ENCODE results near the gene BICDL2.

Gene BICDL2

DNA sequence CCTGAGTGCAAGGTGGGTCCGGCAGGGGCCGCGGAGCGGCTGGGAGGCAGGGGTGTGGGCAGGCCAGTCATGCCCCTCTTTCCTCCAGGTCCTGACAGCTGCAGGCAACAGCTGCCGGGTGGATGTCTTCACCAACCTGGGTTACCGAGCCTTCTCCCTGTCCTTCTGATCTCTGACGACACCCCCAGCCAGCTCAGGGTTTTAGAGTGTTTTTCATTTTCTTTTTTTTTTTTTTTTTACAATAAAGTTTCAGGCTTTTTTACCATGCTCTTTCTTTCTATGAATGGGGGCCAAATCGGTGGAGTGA, 9.3 kb downstream of the BICDL2 start:
- Histone ChIP-seq H3K4me2 (ENCODE audit: low read length) (no peak overlapping the region), H3K4me1 (peaks cover 8% of the 10 kb centered on the region), H3K4me3 (ENCODE audit: low read depth, low read length) (no peak overlapping the region), H3K79me2 (no peaks in the 10 kb centered on the region), H3K9ac (no peak overlapping the region), H3K27me3 (ENCODE audit: control insufficient read depth, insufficient read depth, low read length) (no peaks in the 10 kb centered on the region), H2AFZ (no peak overlapping the region), H3K36me3 (ENCODE audit: control insufficient read depth, insufficient read depth, low read length) (no peaks in the 10 kb centered on the region), H3K27ac (no peak overlapping the region), H3K9me3 (ENCODE audit: control insufficient read depth, low read length) (no peaks in the 10 kb centered on the region)
- TF ChIP-seq, protein P1, sequence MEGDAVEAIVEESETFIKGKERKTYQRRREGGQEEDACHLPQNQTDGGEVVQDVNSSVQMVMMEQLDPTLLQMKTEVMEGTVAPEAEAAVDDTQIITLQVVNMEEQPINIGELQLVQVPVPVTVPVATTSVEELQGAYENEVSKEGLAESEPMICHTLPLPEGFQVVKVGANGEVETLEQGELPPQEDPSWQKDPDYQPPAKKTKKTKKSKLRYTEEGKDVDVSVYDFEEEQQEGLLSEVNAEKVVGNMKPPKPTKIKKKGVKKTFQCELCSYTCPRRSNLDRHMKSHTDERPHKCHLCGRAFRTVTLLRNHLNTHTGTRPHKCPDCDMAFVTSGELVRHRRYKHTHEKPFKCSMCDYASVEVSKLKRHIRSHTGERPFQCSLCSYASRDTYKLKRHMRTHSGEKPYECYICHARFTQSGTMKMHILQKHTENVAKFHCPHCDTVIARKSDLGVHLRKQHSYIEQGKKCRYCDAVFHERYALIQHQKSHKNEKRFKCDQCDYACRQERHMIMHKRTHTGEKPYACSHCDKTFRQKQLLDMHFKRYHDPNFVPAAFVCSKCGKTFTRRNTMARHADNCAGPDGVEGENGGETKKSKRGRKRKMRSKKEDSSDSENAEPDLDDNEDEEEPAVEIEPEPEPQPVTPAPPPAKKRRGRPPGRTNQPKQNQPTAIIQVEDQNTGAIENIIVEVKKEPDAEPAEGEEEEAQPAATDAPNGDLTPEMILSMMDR (IDR thresholded peaks at IDR 0.05), result no peak

DNA sequence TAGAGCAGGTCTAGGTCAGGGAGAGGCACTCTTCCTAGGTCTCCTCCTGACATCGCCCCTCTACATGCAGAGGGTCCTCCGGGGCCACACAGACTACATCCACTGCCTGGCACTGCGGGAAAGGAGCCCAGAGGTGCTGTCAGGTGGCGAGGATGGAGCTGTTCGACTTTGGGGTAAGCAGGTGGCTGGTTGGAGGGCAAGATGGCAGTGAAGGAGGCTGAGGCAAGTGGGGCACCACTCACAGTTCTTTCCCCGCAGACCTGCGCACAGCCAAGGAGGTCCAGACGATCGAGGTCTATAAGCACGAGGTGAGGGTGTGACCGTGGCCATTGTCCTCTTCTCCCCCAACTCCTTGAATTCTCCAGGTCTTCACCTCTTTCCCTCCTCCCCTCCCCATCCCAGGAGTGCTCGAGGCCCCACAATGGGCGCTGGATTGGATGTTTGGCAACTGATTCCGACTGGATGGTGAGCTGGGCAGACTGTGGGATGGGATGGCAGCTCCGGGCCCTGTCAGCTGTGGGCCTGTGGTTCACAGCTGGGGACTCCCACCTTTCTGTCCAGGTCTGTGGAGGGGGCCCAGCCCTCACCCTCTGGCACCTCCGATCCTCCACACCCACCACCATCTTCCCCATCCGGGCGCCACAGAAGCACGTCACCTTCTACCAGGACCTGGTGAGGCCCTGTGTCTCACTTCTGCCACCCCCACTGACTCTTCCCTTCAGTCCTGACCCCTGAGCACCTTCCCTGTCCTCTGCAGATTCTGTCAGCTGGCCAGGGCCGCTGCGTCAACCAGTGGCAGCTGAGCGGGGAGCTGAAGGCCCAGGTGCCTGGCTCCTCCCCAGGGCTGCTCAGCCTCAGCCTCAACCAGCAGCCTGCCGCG, 9.9 kb downstream of the BICDL2 start:
- no peak overlapping the region for H3K4me3 ChIP-seq (ENCODE audit: low read depth, low read length)
- no peak overlapping the region for H2AFZ ChIP-seq
- TF ChIP-seq, protein P1 (IDR thresholded peaks at IDR 0.05), result no peak
- H3K9me3 ChIP-seq (ENCODE audit: control insufficient read depth, low read length), result no peaks in the 10 kb centered on the region
- no peak overlapping the region for H3K27ac ChIP-seq
- H3K9ac ChIP-seq, result no peak overlapping the region
- peaks cover 10% of the 10 kb centered on the region for H3K4me1 ChIP-seq
- no peaks in the 10 kb centered on the region for H3K36me3 ChIP-seq (ENCODE audit: control insufficient read depth, insufficient read depth, low read length)
- H3K79me2 ChIP-seq, result no peaks in the 10 kb centered on the region
- no peak overlapping the region for H3K4me2 ChIP-seq (ENCODE audit: low read length)
- H3K27me3 ChIP-seq (ENCODE audit: control insufficient read depth, insufficient read depth, low read length), result no peaks in the 10 kb centered on the region

DNA sequence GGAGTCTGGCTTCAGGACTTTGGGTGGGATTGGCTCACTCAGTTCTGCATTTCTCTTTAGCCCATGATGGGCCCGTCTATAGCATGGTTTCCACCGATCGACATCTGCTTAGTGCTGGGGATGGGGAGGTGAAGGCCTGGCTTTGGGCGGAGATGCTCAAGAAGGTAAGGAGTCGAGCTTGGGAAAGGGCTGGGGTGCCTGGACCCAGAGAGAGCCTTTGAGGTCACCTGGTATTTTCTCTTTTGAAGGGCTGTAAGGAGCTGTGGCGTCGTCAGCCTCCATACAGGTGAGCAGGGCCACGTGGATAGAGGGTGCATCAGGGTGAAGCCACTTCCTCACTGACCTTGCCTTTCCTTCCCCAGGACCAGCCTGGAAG, 10.8 kb downstream of the BICDL2 start:
- TF ChIP-seq, protein P1 (IDR thresholded peaks at IDR 0.05), result no peak
- Histone ChIP-seq H3K9me3 (ENCODE audit: control insufficient read depth, low read length) (no peaks in the 10 kb centered on the region), H3K4me2 (ENCODE audit: low read length) (no peak overlapping the region), H3K27me3 (ENCODE audit: control insufficient read depth, insufficient read depth, low read length) (no peaks in the 10 kb centered on the region), H2AFZ (no peak overlapping the region), H3K4me3 (ENCODE audit: low read depth, low read length) (no peak overlapping the region), H3K4me1 (peaks cover 15% of the 10 kb centered on the region), H3K36me3 (ENCODE audit: control insufficient read depth, insufficient read depth, low read length) (no peaks in the 10 kb centered on the region), H3K27ac (no peak overlapping the region), H3K9ac (no peak overlapping the region), H3K79me2 (no peaks in the 10 kb centered on the region)

DNA sequence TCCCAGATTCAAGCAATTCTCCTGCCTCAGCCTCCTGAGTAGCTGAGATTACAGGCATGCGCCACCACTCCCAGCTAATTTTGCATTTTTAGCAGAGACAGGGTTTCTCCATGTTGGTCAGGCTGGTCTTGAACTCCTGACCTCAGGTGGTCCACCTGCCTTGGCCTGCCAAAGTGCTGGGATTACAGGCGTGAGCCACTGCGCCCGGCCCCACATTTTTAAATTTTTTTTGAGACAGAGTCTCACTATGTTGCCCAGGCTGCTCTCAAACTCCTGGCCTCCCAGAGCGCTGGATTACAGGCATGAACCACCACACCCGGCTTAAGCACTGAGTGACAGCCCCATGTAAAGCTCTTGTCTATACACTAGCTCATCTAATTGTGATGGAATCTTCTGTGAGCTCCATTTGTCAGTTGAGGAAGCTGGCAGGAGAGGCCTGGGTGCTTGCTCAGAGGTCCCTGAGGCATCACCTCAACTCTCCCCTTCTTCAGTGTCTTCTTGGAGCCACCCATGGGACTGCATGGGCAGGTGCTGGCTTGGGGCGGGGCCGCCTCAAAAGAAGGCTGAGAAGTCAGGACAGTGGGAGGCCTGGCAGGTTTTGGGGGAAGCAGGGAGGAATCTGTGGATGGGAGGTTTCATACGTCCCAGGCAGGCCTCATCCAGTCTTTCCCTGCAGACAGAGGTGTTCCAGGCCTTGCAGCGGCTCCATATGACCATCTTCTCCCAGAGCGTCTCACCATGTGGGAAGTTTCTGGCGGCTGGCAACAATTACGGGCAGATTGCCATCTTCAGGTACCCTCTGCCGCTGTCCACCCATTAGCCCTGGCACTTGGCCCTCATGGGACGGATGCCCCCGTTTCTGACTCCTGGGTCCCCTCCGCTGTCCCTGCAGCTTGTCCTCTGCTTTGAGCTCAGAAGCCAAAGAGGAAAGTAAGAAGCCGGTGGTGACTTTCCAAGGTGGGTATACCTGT, 11.4 kb downstream of the BICDL2 start:
- H3K36me3 ChIP-seq (ENCODE audit: control insufficient read depth, insufficient read depth, low read length), result no peaks in the 10 kb centered on the region
- no peak overlapping the region for H2AFZ ChIP-seq

More for the DNA sequence above, 11.4 kb downstream of the BICDL2 start:
- H3K79me2 ChIP-seq, result no peaks in the 10 kb centered on the region
- no peak overlapping the region for H3K4me2 ChIP-seq (ENCODE audit: low read length)
- H3K27me3 ChIP-seq (ENCODE audit: control insufficient read depth, insufficient read depth, low read length), result no peaks in the 10 kb centered on the region
- H3K9ac ChIP-seq, result no peak overlapping the region
- TF ChIP-seq, protein P1 (IDR thresholded peaks at IDR 0.05), result no peak
- peaks cover 15% of the 10 kb centered on the region for H3K4me1 ChIP-seq
- H3K27ac ChIP-seq, result no peak overlapping the region
- H3K4me3 ChIP-seq (ENCODE audit: low read depth, low read length), result no peak overlapping the region
- no peaks in the 10 kb centered on the region for H3K9me3 ChIP-seq (ENCODE audit: control insufficient read depth, low read length)

All from parathyroid adenoma (tissue), 2 donors.